Measurements from ENCODE around the gene NOC4L. TPM values are rescaled to one million over a fixed set of nuclear protein-coding genes. Genes with fewer than 3 reads are reported as not detected.
A peak's percentile ranks its signal among the peaks of the same experiment; 100 is the strongest.

NOC4L gene
- total RNA-seq, 1 experiment from 2014 or later, result 41.4 TPM

- TF ChIP-seq AR (CRISPR knock-in tag; IDR thresholded peaks at IDR 0.05) (no peak), PREB (CRISPR knock-in tag; IDR thresholded peaks at IDR 0.05; ENCODE audit: borderline replicate concordance) (no peak), FOXP4 (CRISPR knock-in tag; IDR thresholded peaks at IDR 0.05) (0 out of 2 replicates have a peak, but pooled peaks have one; percentile 64), PRDM15 (CRISPR knock-in tag; IDR thresholded peaks at IDR 0.05) (0 out of 2 replicates have a peak, but pooled peaks have one; percentile 7), ATF3 (CRISPR knock-in tag; conservative IDR thresholded peaks at IDR 0.05) (no peak), SMAD3 (CRISPR knock-in tag; IDR thresholded peaks at IDR 0.05; ENCODE audit: borderline replicate concordance) (no peak), ZNF423 (CRISPR knock-in tag; IDR thresholded peaks at IDR 0.05) (no peak)
These were observed at the start of gene NOC4L, which contains the start of gene DDX51 (continued) for GRCh38 chr12:132144115-132144809.

- ChIA-PET CTCF (interaction anchor here (0.7 kb wide), 1 partner anchor 58 kb away, joined by 3 read pairs; no protein-coding TSS in a partner anchor), POLR2A (no interaction called here)
- Mint-ChIP-seq H3K9me3 (peaks cover 13% of the 10 kb centered on the region), H3K36me3 (peaks cover 45% of the 10 kb centered on the region), H3K4me1 (0 out of 2 replicates have a peak, but pooled peaks cover 6% of the 10 kb centered on the region), H3K4me3 (no peak overlapping the region), H3K27ac (peak overlapping the region; percentile 2), H3K27me3 (ENCODE audit: low read depth) (no peaks in the 10 kb centered on the region)
- DNase-seq (ENCODE audit: low spot score), result no peak
- TF ChIP-seq ESRRA (CRISPR knock-in tag; IDR thresholded peaks at IDR 0.05; ENCODE audit: borderline replicate concordance) (no peak), ZNF423 (CRISPR knock-in tag; IDR thresholded peaks at IDR 0.05) (no peak), NR1H2 (CRISPR knock-in tag; IDR thresholded peaks at IDR 0.05) (no peak), CDX4 (CRISPR knock-in tag; IDR thresholded peaks at IDR 0.05; ENCODE audit: borderline replicate concordance) (no peak), MAX (CRISPR knock-in tag; IDR thresholded peaks at IDR 0.05) (no peak), MXD4 (CRISPR knock-in tag; IDR thresholded peaks at IDR 0.05; ENCODE audit: borderline replicate concordance) (no peak)
- ATAC-seq, result no peak
These were observed 48.5 kb upstream of the NOC4L start for GRCh38 chr12:132095520-132096409.
